NCI-H1105 treated with DMSO at 0.1 percent for 48 hours (cell line): ENCODE measurements around the gene SBF2.
A peak's percentile ranks its signal among the peaks of the same experiment; 100 is the strongest.
"Not testable (repeated sequence)": the region's sequence is repeated elsewhere in the genome, so short reads cannot be mapped to it uniquely, and the experiment has no call there.

ENCODE experiments used
- DNase-seq: peaks from one replicate; lab custom pipeline; 2025; lab: John Stamatoyannopoulos, UW

The SBF2 gene

DNA sequence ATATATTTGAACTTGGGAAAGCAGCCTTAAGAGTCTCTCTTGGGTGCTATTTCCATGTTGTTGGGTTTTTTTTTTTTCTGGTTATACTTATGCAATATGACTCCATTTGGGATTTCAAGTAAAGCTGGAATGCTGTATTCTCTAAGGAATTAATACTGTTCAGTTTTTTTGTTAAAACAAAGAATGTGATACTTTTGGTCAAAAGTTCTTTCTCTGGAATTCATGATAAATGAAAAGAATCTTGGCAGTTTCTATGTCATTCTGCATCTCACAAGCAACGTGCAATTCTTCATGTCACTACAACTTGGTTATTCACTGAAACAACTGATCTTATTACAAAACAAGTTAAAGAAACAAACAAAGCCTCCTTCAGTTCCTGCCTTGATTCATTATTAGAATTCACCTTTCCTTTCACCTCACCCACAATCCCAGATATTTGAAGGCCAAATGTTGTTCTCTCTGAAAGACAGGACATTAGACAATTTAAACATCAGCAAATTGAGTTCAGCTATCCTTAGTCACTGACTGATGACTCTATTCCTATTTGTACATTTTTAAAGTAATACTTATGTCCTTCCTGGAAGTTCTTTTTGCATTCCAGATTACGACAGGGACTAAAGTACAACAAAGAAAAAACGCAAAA, 176.2 kb downstream of the SBF2 start:
- DNase-seq, result no peak

DNA sequence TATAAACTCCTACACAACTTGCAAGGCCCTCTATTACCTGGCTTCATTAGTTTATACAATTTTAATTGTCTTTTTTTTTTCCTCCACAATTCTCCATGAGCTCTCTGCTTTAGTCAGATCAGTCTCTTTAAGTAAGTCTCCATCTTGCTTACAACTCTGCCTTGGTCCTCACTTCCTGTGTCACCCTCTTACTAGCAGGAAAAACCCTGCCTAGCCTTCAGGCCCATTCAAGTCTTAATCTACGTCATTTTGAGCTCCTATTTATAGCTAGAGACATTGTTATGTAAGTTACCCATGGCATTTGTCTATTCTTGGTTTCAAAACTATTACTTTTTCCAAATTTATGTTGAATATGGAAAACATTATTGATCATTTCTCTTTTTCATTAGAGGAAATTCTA, 177.4 kb downstream of the SBF2 start:
- no peak for DNase-seq

DNA sequence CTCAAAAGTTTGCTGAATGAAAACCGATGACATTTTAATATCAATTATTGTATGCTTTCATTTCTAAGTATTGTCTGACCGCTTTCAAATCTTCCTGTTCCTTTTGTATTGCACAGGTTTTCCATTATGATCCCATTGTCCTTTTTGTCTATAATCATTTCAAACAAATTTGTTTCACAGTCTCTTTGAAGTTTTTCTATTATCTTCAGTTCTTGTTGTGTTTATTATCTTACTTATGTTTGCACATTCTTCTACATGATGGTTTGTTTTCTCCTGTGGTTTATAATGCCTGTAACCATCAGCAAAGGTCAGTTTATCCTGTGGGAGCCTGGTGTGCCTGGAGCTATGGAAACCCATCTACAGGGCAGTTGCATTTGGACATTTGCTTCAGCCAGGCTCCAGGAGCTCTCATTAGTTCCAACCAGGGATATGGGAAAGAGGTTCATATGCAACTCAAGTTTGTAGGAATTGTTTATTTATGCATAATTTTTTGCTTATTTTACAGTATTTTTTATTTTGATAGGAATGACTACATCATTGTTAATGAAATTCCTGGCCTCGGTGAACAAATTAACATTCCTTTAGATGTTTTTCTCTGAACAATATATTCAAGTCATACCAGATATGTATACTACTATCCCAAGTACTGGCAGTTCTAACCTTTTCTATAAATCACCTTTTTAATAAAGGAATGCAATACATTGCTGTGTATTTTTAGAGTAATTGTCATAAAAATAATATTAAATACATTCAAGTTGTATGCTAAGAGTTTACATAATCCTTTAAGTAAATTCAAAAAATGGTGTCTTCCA, 179.2 kb downstream of the SBF2 start:
- DNase-seq, result no peak

DNA sequence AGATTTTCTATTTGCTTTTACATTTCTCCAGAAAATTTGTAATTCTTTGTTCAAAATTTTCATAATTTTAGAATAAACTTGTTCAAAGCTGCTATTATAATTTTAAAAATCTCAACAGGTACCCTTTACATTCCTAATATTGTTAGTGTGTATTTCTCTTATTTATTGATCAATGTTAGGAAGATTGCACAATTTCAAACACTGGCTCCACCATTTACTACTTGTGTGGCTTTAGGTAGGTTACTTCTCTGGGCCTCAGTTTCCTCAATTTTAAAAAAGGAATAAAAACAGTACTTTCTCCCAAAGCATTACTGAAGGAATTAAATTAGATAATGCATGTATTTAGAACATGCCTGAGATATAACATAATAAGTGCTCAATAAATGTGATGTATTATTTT, 180.2 kb downstream of the SBF2 start:
- DNase-seq, result no peak

DNA sequence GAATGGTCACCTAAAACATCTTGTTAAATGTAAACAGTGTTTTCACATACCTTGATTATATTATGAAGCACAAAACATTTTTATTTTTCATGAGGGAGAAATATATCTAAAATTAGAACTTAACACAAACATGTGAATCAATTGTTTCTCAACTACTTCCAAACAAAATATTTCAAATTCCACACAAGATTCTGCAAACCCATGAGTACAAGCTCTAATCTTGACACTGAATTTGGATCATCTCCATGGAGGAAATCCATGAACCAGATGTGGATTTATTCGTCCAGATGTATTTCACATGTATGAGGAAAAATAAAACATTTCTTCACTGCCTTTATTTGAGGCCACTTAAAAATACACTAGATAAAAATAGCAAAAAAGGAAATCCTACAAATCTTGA, 184.2 kb downstream of the SBF2 start:
- DNase-seq, result no peak

DNA sequence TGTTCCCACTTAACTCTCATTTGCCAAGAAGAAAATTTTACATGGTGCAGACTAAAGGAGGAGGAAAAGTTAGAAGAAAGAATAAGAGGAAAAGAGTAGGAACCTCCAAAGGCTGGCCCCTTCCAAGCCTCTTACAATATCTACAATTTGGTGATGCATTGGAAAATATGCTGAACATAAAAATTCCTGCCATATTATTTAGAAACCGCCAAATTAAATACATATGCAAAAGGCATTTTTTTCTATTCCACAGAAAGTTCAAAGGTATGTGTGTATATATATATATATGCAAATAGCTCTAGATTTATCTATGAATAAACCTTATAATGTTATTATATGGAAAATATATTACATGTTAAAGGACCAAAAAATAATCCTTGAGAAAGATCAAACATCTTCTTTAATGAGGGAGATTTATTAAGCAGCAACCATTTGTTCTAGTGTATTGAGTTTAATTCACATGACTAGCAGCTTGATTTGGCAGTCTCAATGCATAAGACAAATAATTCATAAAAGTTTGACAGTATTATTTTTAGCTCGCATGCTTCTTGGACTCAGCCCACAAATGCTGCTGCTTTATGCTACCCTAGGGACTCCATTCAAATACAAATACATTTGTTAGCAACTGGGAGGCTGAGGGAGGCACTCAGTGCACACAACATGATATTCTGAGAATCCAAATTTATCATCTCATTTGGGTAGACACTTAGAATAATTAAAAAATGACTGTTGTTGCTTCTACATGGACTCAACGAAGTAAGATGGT, 184.9 kb downstream of the SBF2 start:
- peak; percentile 37 for DNase-seq

DNA sequence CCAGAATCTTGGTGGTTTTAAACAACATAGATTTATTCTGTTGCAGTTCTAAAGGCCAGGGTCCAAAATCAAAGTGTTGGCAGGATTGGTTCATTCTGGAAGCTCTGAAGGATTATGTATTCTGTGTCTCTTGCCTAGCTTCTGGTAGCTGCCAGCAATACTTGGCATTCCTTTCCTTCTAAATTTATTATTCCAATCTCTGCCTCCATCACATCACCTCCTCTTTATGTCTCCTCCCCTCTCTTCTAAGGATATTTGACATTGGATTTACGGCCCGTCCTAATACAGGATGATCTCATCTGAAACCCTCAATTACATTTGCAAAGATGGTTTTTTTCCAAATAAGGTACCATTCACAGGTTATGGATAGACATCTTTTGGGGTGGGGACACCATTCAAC, 186.5 kb downstream of the SBF2 start:
- no peak for DNase-seq

DNA sequence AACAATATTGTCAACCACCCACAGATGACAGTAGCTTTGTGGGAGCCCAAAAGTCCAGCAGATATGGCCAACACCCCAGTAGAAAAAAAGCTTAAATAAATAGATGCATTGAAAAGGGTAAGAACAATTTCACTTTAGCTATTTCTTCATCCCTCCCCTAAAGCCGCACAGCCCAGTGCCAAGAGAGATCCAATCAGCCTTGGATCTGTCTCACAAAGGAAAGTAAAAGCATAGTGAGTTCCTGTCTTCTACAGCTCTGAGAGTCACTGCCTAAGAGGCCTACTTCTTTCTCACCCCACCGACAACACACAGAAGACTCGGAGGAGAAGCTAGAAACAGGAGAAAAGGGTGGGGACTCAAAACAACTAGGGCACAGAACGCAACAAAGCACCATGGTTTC, 196.4 kb downstream of the SBF2 start:
- DNase-seq, result no peak

DNA sequence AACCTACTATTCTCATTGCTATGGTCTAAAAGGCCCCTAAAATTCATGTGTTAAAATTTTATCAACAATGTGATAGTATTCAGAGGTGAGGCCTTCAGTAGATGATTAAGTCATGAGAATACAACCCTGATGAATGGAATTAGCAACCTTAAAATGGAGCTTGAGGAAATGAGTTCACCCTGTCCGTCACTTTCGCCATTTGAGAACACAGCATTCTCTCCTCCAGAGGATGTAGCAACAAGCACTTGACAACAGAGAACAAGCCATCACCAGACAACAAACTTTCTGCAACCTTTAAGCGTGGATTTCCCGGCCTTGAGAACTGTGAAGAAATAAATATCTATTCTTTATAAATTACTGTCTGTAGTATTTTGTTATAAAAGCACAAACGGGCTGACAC, 197.0 kb downstream of the SBF2 start:
- no peak for DNase-seq

DNA sequence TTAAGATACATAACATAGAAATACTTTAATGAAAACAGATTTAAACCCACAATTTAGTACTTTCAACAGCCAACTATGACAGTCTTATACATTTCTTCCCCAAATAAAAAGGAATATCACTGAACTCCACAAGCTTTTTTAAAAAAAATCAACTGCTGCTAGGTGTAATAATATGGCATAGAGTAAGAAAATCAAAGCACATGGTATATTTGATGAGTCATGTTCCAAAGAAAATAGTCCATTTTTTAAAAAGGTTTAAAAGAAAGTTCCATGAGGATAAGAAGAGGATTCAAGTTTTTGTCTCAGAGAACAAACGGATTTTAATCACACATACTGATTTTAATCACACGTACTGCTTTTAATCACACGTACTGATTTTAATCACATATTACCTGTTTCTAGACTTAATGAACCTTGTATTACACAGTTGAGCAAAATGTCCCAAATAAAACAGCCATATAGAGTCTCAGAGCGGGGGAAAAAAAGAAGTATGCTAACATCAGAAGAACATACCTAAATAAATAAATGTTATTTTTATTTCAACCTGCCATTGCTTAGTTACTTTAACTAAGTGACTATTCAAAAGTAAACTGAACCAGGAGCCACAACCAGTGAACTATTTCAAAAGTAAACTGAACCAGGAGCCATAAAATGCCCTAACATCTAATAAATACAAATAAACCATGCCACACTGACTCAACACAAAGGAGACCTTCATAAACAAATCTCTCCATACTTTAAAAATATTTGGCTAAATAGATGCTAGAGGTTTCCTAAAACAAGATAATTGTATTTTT, 198.4 kb downstream of the SBF2 start:
- no peak for DNase-seq

DNA sequence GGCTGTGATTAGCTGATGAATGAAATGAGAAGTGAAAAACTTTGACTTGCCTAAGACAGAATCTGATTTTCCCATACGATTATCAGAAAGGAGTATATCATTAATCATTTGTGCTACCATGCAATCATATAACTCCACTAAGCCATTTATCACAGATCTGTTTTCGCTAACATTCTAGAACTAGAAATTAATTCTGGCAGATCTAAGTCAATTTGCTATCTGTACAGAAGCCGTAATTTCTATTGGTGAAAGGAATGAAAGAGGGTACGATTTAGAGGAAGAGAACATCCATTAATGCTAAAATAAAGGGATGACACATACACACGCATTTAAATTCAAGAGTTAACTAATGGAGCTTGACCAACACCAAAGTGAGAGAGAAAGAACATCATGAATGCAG, 201.6 kb downstream of the SBF2 start:
- DNase-seq, result no peak

DNA sequence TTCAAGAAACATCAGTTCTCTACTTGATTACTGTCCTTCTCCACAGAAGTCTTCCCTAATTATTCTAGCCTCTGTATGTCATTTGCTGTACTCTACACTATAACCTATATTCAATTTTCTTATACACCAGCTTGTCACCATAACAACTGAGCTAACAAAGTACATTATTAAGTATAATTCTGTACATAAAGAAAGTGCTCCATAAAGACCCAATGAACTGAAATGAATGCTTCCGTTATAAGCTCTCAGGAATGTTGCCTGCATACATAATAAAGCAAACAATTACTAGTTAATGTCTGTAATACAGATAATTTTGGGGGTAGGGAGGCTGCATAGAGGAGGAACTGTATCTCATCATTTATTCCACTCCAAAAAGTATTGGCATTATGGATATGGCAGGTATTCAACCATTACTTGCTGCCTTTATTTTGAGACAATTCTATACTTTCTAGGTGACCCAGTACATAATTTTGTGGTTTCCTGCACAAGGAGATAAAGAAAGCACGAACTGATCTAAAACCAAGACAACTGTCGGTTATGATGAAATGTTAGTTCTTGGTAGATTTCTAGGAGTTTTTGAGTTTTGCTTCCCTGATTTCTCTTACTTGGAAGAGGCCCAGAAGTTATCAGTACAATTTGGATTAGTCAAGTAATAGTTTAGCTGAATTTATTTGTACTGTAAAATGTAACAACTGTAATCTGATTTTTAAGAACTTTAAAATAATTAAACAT, 202.5 kb downstream of the SBF2 start:
- no peak for DNase-seq

DNA sequence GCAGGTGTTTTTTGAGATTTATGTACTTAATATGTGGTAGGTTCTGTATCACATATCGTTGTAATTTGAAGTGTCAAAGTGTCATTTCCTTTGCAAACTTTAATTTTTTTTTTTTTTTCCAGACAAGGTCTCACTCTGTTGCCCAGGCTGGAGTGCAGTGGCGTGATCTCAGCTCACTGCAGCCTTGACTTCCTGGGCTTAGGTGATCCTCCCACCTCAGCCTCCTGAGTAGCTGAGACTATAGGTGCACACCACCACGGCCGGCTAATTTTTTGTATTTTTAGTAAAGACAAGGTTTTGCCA, 206.1 kb downstream of the SBF2 start:
- DNase-seq, result not testable (repeated sequence)

DNA sequence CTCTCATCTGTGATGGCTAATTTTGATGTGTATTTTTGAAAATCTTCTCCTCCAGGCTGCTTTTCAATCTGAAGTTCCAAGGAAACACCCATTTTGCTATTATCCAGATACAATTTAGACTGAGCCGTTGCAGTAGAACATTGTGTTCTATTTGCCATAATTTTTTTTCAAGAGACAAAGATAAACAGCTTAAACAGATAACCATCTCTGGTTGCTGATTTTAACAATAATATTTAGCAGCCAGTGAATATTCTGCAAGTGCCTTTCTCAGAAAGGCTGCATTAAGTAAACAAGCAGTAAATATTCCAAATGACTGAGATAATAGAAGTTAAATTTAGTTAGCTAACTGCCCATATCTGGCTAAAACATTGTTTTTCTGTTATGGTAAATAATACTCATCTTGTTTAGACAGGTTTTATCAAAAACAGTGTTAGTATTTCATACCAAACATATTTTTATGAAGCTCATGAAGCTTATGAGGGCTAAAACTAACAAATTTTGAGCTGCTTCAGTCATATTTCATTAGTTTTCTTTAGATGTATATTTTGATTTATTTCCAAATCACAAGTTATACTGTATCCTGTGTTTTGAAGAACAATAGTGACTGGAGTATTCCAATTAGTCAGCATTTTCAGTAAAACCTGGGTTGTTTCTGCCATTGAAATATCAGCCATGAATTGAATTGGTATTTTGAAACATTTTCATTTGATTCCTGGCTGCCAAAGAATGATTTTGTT, 206.7 kb downstream of the SBF2 start:
- peak; percentile 52 for DNase-seq

DNA sequence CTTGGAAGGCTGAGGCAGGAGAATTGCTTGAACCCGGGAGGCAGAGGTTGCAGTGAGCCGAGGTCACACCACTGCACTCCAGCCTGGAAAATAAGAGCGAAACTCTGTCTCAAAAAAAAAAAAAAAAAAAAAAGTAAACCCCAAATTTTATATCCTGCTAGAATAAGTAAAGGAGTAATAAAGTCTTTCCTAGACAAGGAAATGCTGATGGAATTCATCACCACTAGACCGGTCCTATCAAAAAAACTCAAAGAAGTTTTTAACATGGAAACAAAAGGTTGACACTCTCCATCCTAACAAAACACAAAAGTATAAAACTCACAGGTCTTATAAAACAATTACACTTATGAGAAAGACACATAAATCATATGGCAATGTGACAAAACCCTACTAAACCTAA, 213.9 kb downstream of the SBF2 start:
- DNase-seq, result no peak

DNA sequence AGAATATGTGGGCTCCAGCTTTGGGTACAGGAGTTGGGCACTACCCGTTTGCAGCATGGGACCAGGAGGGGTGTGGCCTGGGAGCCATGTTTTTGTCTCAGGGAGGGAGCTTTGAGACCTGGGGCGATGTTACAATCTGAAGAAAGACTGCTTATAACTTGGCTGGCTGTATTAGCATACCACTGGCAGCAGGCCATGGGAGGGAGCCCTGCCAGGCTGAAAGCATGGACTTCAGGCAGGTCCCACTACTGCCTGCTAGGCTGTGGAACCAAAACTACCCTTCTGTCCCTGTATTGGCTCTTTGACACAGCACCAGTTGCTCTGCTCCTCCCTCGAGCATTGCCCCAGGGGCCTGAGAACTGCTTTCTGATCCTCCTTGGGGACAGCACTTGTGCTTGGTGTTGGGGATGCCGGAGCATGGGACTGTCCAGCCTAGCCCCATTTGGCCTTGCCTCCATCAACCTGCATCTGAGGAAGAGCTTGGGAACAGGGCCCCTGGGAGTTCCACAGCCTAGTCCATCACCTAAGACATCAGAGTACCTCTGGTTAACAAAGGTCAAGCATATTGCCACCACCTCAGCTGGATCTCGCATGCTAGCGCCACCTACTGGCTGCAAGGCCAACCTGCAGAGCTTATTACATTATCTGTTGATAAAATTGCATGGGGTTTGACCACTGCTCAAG, 217.4 kb downstream of the SBF2 start:
- DNase-seq, result no peak

DNA sequence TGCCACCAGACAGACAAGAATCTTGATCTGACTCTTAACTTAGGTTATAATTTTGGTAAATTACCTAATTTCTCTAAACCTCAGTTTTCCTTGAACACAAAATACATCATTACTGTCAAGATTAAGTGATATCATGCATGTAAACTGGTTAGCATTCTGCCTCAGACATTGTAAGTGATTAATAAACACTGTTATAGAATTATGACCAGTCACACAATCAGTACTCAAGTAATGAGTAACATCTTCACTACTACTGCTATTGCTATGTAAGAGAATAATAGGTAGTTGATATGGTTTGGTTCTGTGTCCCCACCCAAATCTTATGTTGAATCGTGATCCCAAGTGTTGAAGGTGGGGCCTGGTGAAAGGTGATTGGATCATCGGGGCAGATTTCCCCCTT, 218.9 kb downstream of the SBF2 start:
- no peak for DNase-seq

DNA sequence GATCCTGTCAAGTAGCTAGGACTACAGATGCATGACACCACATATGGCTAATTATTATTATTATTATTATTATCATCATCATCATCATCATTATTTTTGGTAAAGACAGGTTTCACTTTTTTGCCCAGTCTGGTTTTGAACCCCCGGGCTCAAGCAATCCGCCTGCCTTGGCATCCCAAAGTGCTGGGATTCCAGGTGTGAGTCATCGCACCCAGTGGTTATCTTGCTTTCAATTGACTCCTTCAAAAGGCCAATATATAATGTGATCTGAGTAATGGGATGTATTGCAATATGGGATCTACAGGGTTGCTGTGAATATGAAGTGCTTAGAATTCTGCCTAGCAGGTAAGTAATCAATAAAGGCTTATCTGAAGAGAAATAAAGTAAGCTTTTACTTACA, 221.2 kb downstream of the SBF2 start:
- DNase-seq, result no peak

DNA sequence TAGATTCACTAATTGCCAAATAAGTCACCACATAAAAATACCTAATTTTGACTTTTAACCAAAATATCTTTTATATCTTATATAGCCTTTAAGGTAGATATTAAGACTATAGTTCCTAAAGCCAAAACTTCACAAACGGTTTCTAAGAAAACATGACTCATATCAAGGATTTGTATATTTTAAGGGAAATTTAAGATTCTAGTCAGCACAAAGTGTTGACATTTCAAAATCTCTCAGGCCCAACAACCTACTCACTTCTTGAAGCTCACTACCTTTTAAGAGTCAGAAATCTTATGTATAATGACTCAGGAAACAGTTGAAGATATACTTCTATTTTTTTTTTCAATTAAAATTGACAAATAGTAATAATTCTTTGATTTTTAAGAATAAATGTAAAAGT, 221.9 kb downstream of the SBF2 start:
- no peak for DNase-seq

DNA sequence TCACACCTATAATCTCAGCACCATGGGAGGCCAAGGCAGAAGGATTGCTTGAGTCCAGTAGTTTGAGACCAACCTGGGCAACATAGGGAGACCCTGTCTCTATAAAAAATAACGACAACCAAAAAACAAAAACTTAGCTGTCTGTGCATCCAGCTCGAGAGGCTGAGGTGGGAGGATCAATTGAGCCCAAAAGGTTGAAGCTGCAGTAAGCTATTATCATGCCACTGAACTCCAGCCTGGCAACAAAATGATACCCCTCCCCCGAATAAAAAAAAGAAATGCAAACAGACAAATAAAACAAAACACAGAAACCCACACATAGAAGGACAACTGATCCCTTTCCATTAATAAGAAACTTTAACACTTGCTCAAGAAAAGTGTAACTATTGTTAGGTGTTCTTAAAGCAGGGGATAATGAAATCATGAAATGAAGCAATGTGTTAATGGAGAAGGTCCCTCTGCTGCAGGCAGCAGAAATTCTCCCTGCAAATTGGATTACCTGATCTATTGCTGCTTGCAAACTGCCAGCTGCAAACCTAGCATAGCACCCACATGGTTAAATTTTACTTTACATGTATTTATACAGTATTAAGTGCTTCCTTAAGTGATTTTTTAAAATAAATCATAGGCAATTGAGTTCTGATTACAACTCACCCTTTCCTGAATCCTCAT, 226.3 kb downstream of the SBF2 start:
- DNase-seq, result no peak
